ENCODE results near the gene BCL6. TPM values are rescaled to one million over a fixed set of nuclear protein-coding genes. Genes with fewer than 3 reads are reported as not detected.

BCL6 gene
- total RNA-seq, 1 donor from 2014 or later: 106 TPM

- H3K4me3 ChIP-seq: no peak overlapping the region
- no peak for TF ChIP-seq CTCF (IDR thresholded peaks at IDR 0.05)
- no peak for ATAC-seq
- intact Hi-C loops (cut with DNase I): no loop called here
- H3K4me1 ChIP-seq: no peaks in the 10 kb centered on the region
- H3K27ac ChIP-seq: no peak overlapping the region
- H3K27me3 ChIP-seq: no peaks in the 10 kb centered on the region
- H3K9me3 ChIP-seq: no peaks in the 10 kb centered on the region
- DNase-seq: no peak
- H3K36me3 ChIP-seq: no peaks in the 10 kb centered on the region
Observed at GRCh38 chr3:187695449-187695848, 49.8 kb downstream of the BCL6 start.

GRCh38 chr3:187694801-187695200 lies 50.5 kb downstream of the BCL6 start:
- Histone ChIP-seq H3K27ac (no peak overlapping the region), H3K9me3 (no peaks in the 10 kb centered on the region), H3K4me3 (no peak overlapping the region), H3K4me1 (no peaks in the 10 kb centered on the region), H3K36me3 (no peaks in the 10 kb centered on the region), H3K27me3 (no peaks in the 10 kb centered on the region)
- no peak for DNase-seq
- intact Hi-C loops (cut with DNase I): no loop called here
- no peak for TF ChIP-seq CTCF (IDR thresholded peaks at IDR 0.05)
- no peak for ATAC-seq

GRCh38 chr3:187693431-187693830 lies 51.8 kb downstream of the BCL6 start:
- TF ChIP-seq CTCF (IDR thresholded peaks at IDR 0.05): no peak
- Histone ChIP-seq H3K27ac (no peak overlapping the region), H3K4me1 (no peaks in the 10 kb centered on the region), H3K27me3 (no peaks in the 10 kb centered on the region), H3K4me3 (no peak overlapping the region), H3K9me3 (no peaks in the 10 kb centered on the region), H3K36me3 (no peaks in the 10 kb centered on the region)
- intact Hi-C loops (cut with DNase I): no loop called here
- ATAC-seq (no peak), DNase-seq (no peak)

- no peaks in the 10 kb centered on the region for H3K4me1 ChIP-seq
- H3K4me3 ChIP-seq: no peak overlapping the region
- peaks cover 5% of the 10 kb centered on the region for H3K9me3 ChIP-seq
- no peaks in the 10 kb centered on the region for H3K27me3 ChIP-seq
- no peaks in the 10 kb centered on the region for H3K36me3 ChIP-seq
- ATAC-seq (no peak), DNase-seq (no peak)
- H3K27ac ChIP-seq: no peak overlapping the region
- TF ChIP-seq CTCF (IDR thresholded peaks at IDR 0.05): no peak
- intact Hi-C loops (cut with DNase I): no loop called here
Observed at GRCh38 chr3:187689984-187690383, 55.3 kb downstream of the BCL6 start.

- no peaks in the 10 kb centered on the region for H3K4me1 ChIP-seq
- DNase-seq (no peak), ATAC-seq (no peak)
- H3K4me3 ChIP-seq: no peak overlapping the region
- H3K36me3 ChIP-seq: no peaks in the 10 kb centered on the region
- H3K27ac ChIP-seq: no peak overlapping the region
- H3K9me3 ChIP-seq: peaks cover 5% of the 10 kb centered on the region
- no peak for TF ChIP-seq CTCF (IDR thresholded peaks at IDR 0.05)
- intact Hi-C loops (cut with DNase I): no loop called here
- H3K27me3 ChIP-seq: peaks cover 2% of the 10 kb centered on the region
Observed at GRCh38 chr3:187686621-187687273, 58.5 kb downstream of the BCL6 start.

GRCh38 chr3:187685948-187686347 lies 59.3 kb downstream of the BCL6 start:
- H3K27me3 ChIP-seq: peaks cover 6% of the 10 kb centered on the region
- no peaks in the 10 kb centered on the region for H3K4me1 ChIP-seq
- H3K27ac ChIP-seq: no peak overlapping the region
- no peaks in the 10 kb centered on the region for H3K36me3 ChIP-seq
- intact Hi-C loops (cut with DNase I): no loop called here
- H3K9me3 ChIP-seq: peaks cover 5% of the 10 kb centered on the region
- no peak for TF ChIP-seq CTCF (IDR thresholded peaks at IDR 0.05)
- no peak overlapping the region for H3K4me3 ChIP-seq
- ATAC-seq (no peak), DNase-seq (no peak)

Data from upper lobe of right lung (tissue), 1 donor.